ENCODE data around the gene DSCAML1. TPM values are rescaled to one million over a fixed set of nuclear protein-coding genes. Genes with fewer than 3 reads are reported as not detected.

DSCAML1 gene
- total RNA-seq, 1 experiment from 2014 or later, result not detected

GRCh38 chr11:117657794-117658193, 139.2 kb downstream of the DSCAML1 start:
- ChIA-PET CTCF (no interaction called here), POLR2A (no interaction called here), RAD21 (ENCODE audit: low non-redundant PET in 1 of 2, low total read pairs in 2 of 2, uncharacterized antibody in 2 of 2, unreplicated experiment in 2 of 2) (no interaction called here)
- H3K36me3 ChIP-seq (ENCODE audit: control insufficient read depth in 1 of 2, insufficient read depth in 2 of 2, low read length in 2 of 2), result no peaks in the 10 kb centered on the region
- no peak overlapping the region for H3K9ac ChIP-seq (ENCODE audit: low read length)
- no TSS peak for BruUV-seq (replicated peaks)
- H3K27ac ChIP-seq (ENCODE audit: low read depth, low read length), result no peak overlapping the region
- no peaks in the 10 kb centered on the region for H3K79me2 ChIP-seq (ENCODE audit: insufficient read depth, low read length)
- H3K27me3 ChIP-seq (ENCODE audit: insufficient read depth, low read length), result peaks cover 46% of the 10 kb centered on the region; the same call in 1 of the 2 replicates
- H3K9me3 ChIP-seq (ENCODE audit: control insufficient read depth in 1 of 2, insufficient read depth in 1 of 2, low read depth in 1 of 2, low read length in 2 of 2), result no peaks in the 10 kb centered on the region
- no peaks in the 10 kb centered on the region for H3K4me1 ChIP-seq (ENCODE audit: control insufficient read depth in 1 of 2, insufficient read depth in 2 of 2, low read length in 2 of 2)
- no peak overlapping the region for H3K4me2 ChIP-seq (ENCODE audit: low read length)
- intact Hi-C loops (cut with micrococcal nuclease), result no loop called here
- no peak overlapping the region for H2AFZ ChIP-seq (ENCODE audit: low read depth, low read length, poor library complexity, severe bottlenecking)
- no peak for ATAC-seq
- TF ChIP-seq CTCF (IDR thresholded peaks at IDR 0.05 in 2 of 3, conservative IDR thresholded peaks at IDR 0.05 in 1 of 3; ENCODE audit: borderline replicate concordance in 1 of 3, insufficient read depth in 1 of 3, low read depth in 2 of 3, low read length in 2 of 3) (no peak), POLR2AphosphoS5 (IDR thresholded peaks at IDR 0.05; ENCODE audit: low read depth, low read length) (no peak), SRF (IDR thresholded peaks at IDR 0.05; ENCODE audit: low read depth) (no peak), CEBPB (IDR thresholded peaks at IDR 0.05; ENCODE audit: low read depth) (no peak), POLR2A (IDR thresholded peaks at IDR 0.05; ENCODE audit: borderline replicate concordance, extremely low read depth, insufficient read depth, insufficient read length) (no peak), ZNF274 (IDR thresholded peaks at IDR 0.05; ENCODE audit: low read depth, low read length) (no peak)
- TF ChIP-seq, protein P1, sequence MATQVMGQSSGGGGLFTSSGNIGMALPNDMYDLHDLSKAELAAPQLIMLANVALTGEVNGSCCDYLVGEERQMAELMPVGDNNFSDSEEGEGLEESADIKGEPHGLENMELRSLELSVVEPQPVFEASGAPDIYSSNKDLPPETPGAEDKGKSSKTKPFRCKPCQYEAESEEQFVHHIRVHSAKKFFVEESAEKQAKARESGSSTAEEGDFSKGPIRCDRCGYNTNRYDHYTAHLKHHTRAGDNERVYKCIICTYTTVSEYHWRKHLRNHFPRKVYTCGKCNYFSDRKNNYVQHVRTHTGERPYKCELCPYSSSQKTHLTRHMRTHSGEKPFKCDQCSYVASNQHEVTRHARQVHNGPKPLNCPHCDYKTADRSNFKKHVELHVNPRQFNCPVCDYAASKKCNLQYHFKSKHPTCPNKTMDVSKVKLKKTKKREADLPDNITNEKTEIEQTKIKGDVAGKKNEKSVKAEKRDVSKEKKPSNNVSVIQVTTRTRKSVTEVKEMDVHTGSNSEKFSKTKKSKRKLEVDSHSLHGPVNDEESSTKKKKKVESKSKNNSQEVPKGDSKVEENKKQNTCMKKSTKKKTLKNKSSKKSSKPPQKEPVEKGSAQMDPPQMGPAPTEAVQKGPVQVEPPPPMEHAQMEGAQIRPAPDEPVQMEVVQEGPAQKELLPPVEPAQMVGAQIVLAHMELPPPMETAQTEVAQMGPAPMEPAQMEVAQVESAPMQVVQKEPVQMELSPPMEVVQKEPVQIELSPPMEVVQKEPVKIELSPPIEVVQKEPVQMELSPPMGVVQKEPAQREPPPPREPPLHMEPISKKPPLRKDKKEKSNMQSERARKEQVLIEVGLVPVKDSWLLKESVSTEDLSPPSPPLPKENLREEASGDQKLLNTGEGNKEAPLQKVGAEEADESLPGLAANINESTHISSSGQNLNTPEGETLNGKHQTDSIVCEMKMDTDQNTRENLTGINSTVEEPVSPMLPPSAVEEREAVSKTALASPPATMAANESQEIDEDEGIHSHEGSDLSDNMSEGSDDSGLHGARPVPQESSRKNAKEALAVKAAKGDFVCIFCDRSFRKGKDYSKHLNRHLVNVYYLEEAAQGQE (IDR thresholded peaks at IDR 0.05; ENCODE audit: low read depth), result no peak
- no peak for DNase-seq (ENCODE audit: low read depth, low spot score)
- H3K9me2 ChIP-seq (ENCODE audit: insufficient read depth), result no peaks in the 10 kb centered on the region
- no peaks in the 10 kb centered on the region for H4K20me1 ChIP-seq (ENCODE audit: insufficient read depth)
- no peak overlapping the region for H3K4me3 ChIP-seq (replicated peaks in 1 of 2; ENCODE audit: low read depth in 1 of 2, low read length in 2 of 2)

Data from HCT116 (cell line).